A673 (cell line): ENCODE data around the gene PCBD1. TPM values are rescaled to one million over a fixed set of nuclear protein-coding genes. Genes with fewer than 3 reads are reported as not detected.
"Not testable (repeated sequence)": the region's sequence is repeated elsewhere in the genome, so short reads cannot be mapped to it uniquely, and the experiment has no call there.

Experiments
- BruUV-seq: library from RNA; stranded (reverse); fragments of 400-500 nt; replicated peaks from 2 replicates; lab custom pipeline; 2021; lab: Mats Ljungman, UMichigan
- CTCF ChIA-PET: fragments of 300-600 bp; sonication (Branson Sonifier 250); formaldehyde crosslinking; loops from one replicate; lab custom pipeline; 2022; ENCODE audit warnings: antibody characterized with exemption; lab: Charles Lee
- POLR2A ChIA-PET: fragments of 300-600 bp; sonication (Branson Sonifier 250); formaldehyde crosslinking; loops from one replicate; lab custom pipeline; 2022; ENCODE audit warnings: antibody characterized with exemption; ENCODE audit not compliant: low non-redundant PET; lab: Charles Lee
- DNase-seq: peaks from one replicate; pipeline ENCODE4 v3.0.0-alpha.2; 2015; ENCODE audit warnings: low spot score
- H3K27ac ChIP-seq: fragments of 200-600 bp; sonication (generic); 2 replicates; pipeline ENCODE4 v1.5.1; 2016; ENCODE audit warnings: mixed run types, low read depth, mild to moderate bottlenecking, mixed read lengths, antibody characterized with exemption, low read length; ENCODE audit not compliant: poor library complexity, severe bottlenecking
- H3K27me3 ChIP-seq: fragments of 200-600 bp; sonication (generic); replicated peaks from 2 replicates; pipeline ENCODE4 v1.6.1; 2017; ENCODE audit warnings: mixed run types, low read depth, mild to moderate bottlenecking, mixed read lengths, antibody characterized with exemption, low read length; ENCODE audit not compliant: insufficient read depth, poor library complexity
- H3K36me3 ChIP-seq: fragments of 200-600 bp; sonication (generic); 2 replicates; pipeline ENCODE4 v1.6.1; 2016; ENCODE audit warnings: mixed run types, mild to moderate bottlenecking, mixed read lengths, antibody characterized with exemption, low read length; ENCODE audit not compliant: insufficient read depth, poor library complexity, severe bottlenecking
- H3K4me1 ChIP-seq: fragments of 200-600 bp; sonication (generic); 2 replicates; pipeline ENCODE4 v1.6.1; 2017; ENCODE audit warnings: mixed run types, mild to moderate bottlenecking, mixed read lengths, antibody characterized with exemption, low read length; ENCODE audit not compliant: insufficient read depth, poor library complexity, severe bottlenecking
- H3K4me3 ChIP-seq: fragments of 200-600 bp; sonication (generic); 2 replicates; pipeline ENCODE4 v1.5.1; 2016; ENCODE audit warnings: low read depth, mixed run types, mild to moderate bottlenecking, mixed read lengths, low read length; ENCODE audit not compliant: poor library complexity, severe bottlenecking
- H3K9me3 ChIP-seq: fragments of 200-600 bp; sonication (generic); 2 replicates; pipeline ENCODE4 v1.6.1; 2016; ENCODE audit warnings: mixed run types, low read depth, mild to moderate bottlenecking, mixed read lengths, antibody characterized with exemption, low read length; ENCODE audit not compliant: poor library complexity, severe bottlenecking
- EZH2 ChIP-seq: fragments of 200-600 bp; sonication (generic); IDR thresholded peaks from 2 replicates; pipeline ENCODE4 v1.6.1; 2017; ENCODE audit warnings: borderline replicate concordance, low read depth, mild to moderate bottlenecking, mixed read lengths, antibody characterized with exemption, low read length; ENCODE audit not compliant: poor library complexity, severe bottlenecking
- intact Hi-C: fragments of 100-400 bp; cut with micrococcal nuclease; formaldehyde crosslinking; loops from one replicate; pipeline ENCODE4 v1.10.0; 2022; ENCODE audit not compliant: unreplicated experiment
- total RNA-seq: library from RNA; stranded (reverse); gene quantifications from 2 replicates; pipeline ENCODE4 v1.2.3, GENCODE V29; 2021
- TF ChIP-seq, protein P1 (sequence below): fragments of 300-800, 200-600 bp; sonication (generic); conservative IDR thresholded peaks from 2 replicates; pipeline ENCODE4 v1.5.1; 2017; ENCODE audit warnings: low read depth, mild to moderate bottlenecking, antibody characterized with exemption, low read length, moderate library complexity, mixed read lengths

PCBD1 gene
- total RNA-seq, 1 experiment from 2014 or later = 41.2 TPM

- Histone ChIP-seq H3K27ac (no peak overlapping the region), H3K4me3 (no peak overlapping the region), H3K36me3 (no peaks in the 10 kb centered on the region), H3K4me1 (no peaks in the 10 kb centered on the region), H3K27me3 (no peaks in the 10 kb centered on the region), H3K9me3 (no peaks in the 10 kb centered on the region)
- CTCF ChIA-PET = interaction anchor here (0.6 kb wide), 1 partner anchor 729 kb away, joined by 9 read pairs; no protein-coding TSS in a partner anchor
- POLR2A ChIA-PET = no interaction called here
- BruUV-seq = no TSS peak
- intact Hi-C loops = no loop called here
- no peak for DNase-seq
- TF ChIP-seq, protein P1, sequence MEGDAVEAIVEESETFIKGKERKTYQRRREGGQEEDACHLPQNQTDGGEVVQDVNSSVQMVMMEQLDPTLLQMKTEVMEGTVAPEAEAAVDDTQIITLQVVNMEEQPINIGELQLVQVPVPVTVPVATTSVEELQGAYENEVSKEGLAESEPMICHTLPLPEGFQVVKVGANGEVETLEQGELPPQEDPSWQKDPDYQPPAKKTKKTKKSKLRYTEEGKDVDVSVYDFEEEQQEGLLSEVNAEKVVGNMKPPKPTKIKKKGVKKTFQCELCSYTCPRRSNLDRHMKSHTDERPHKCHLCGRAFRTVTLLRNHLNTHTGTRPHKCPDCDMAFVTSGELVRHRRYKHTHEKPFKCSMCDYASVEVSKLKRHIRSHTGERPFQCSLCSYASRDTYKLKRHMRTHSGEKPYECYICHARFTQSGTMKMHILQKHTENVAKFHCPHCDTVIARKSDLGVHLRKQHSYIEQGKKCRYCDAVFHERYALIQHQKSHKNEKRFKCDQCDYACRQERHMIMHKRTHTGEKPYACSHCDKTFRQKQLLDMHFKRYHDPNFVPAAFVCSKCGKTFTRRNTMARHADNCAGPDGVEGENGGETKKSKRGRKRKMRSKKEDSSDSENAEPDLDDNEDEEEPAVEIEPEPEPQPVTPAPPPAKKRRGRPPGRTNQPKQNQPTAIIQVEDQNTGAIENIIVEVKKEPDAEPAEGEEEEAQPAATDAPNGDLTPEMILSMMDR = no peak
- no peak for TF ChIP-seq EZH2
Measured at GRCh38 chr10:70920519-70920918, 32.2 kb upstream of the PCBD1 start.

GRCh38 chr10:70919906-70920305 is 31.5 kb upstream of the PCBD1 start:
- not testable (repeated sequence) for H3K4me3 ChIP-seq, H3K27me3 ChIP-seq

GRCh38 chr10:70918851-70919530 is 30.6 kb upstream of the PCBD1 start:
- TF ChIP-seq, protein P1 = no peak
- TF ChIP-seq EZH2 = no peak
- Histone ChIP-seq H3K27ac (no peak overlapping the region), H3K27me3 (no peaks in the 10 kb centered on the region), H3K36me3 (no peaks in the 10 kb centered on the region), H3K4me3 (no peak overlapping the region), H3K9me3 (no peaks in the 10 kb centered on the region), H3K4me1 (no peaks in the 10 kb centered on the region)
- CTCF ChIA-PET = no interaction called here
- BruUV-seq = no TSS peak
- POLR2A ChIA-PET = no interaction called here
- intact Hi-C loops = no loop called here
- no peak for DNase-seq

More at GRCh38 chr10:70919906-70920305, 31.5 kb upstream of the PCBD1 start:
- DNase-seq, intact Hi-C loops, H3K36me3 ChIP-seq, H3K4me1 ChIP-seq, H3K27ac ChIP-seq, BruUV-seq, POLR2A ChIA-PET, H3K9me3 ChIP-seq: not testable (repeated sequence)
- CTCF ChIA-PET = interaction anchor here (0.6 kb wide), 1 partner anchor 729 kb away, joined by 9 read pairs; no protein-coding TSS in a partner anchor

DNA sequence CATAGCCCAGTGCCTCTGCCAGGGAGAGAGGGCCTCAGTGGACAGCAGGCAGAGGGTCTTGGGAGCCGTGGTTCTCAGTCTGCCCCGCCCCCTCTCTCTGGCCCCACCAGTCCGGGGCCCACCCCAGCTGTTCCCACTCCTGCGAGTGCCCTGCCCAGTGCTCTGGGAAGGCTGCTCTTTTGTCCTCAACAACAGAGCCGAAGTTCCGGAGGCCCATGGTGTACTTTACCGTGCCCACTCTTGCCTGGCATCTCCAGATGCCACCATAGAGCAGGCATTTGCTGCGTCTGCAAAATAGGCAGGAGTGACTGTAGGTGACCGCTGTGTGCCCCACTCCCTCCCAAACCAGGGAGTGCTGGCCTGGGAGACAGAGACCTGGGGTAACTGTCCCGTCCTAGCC is 29.3 kb upstream of the PCBD1 start:
- ChIA-PET POLR2A (no interaction called here), CTCF (no interaction called here)
- DNase-seq = no peak
- H3K27me3 ChIP-seq = no peaks in the 10 kb centered on the region
- no TSS peak for BruUV-seq
- H3K9me3 ChIP-seq = no peaks in the 10 kb centered on the region
- H3K36me3 ChIP-seq = no peaks in the 10 kb centered on the region
- no peaks in the 10 kb centered on the region for H3K4me1 ChIP-seq
- no peak overlapping the region for H3K27ac ChIP-seq
- intact Hi-C loops = no loop called here
- TF ChIP-seq, protein P1 = no peak
- TF ChIP-seq EZH2 = no peak
- H3K4me3 ChIP-seq = no peak overlapping the region
